ENCODE data around the gene EHD1. TPM values are rescaled to one million over a fixed set of nuclear protein-coding genes. Genes with fewer than 3 reads are reported as not detected.

EHD1 gene
- total RNA-seq, 1 donor from 2014 or later, result 19.8 TPM

DNA sequence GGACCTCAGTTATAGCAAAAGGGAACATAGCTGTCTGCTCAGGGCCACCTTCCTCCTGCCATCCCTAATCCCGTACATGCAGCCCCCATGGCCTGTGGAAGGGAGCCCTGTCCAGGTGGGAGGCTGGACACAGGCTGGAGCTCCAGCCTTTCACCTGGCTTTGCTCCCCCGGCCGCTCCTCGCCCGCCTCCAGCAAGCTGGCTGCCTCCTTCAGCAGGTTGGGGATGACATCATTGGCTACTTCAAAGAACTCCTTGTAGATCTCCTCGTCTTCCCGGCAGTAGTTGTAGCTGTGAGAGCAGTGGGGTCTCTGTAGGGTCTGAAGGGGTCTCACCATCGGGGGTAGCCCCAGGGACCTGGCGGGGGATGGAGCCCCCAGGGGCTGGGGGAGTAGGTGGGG is 72.9 kb downstream of the EHD1 start:
- no peak overlapping the region for H3K4me2 ChIP-seq
- peaks cover 26% of the 10 kb centered on the region for H4K20me1 ChIP-seq (ENCODE audit: low read depth)
- TF ChIP-seq CTCF (IDR thresholded peaks at IDR 0.05), result no peak
- no peak for TF ChIP-seq EZH2 (IDR thresholded peaks at IDR 0.05)
- no peak for TF ChIP-seq EZH2phosphoT487 (IDR thresholded peaks at IDR 0.05)
- no peaks in the 10 kb centered on the region for H3K27me3 ChIP-seq
- H3K4me3 Mint-ChIP-seq, result peak overlapping the region; percentile 42
- no peak for DNase-seq (ENCODE audit: low spot score)
- H3K27ac ChIP-seq, result no peak overlapping the region
- H3K4me1 Mint-ChIP-seq, result peaks cover 19% of the 10 kb centered on the region
- H3K79me2 ChIP-seq (ENCODE audit: low read depth), result peaks cover 15% of the 10 kb centered on the region
- no peak overlapping the region for H3K4me3 ChIP-seq
- no peaks in the 10 kb centered on the region for H3K9me3 ChIP-seq (ENCODE audit: low read depth)
- H3K27ac Mint-ChIP-seq, result no peak overlapping the region
- no peaks in the 10 kb centered on the region for H3K9me3 Mint-ChIP-seq
- H3K36me3 ChIP-seq, result no peaks in the 10 kb centered on the region
- no peak overlapping the region for H3K9ac ChIP-seq
- H2AFZ ChIP-seq (replicated peaks), result no peak overlapping the region
- H3F3A ChIP-seq (ENCODE audit: low read depth), result peaks cover 28% of the 10 kb centered on the region
- peaks cover 8% of the 10 kb centered on the region for H3K27me3 Mint-ChIP-seq (ENCODE audit: insufficient read depth, low read depth)
- peaks cover 15% of the 10 kb centered on the region for H3K36me3 Mint-ChIP-seq
- H3K4me1 ChIP-seq, result peaks cover 4% of the 10 kb centered on the region

GRCh38 chr11:64804346-64805210 is 73.8 kb downstream of the EHD1 start:
- Histone ChIP-seq H3K4me3 (no peak overlapping the region), H3K27me3 (no peaks in the 10 kb centered on the region), H3K4me2 (peak overlapping the region; percentile 76), H3K4me1 (peaks cover 4% of the 10 kb centered on the region), H3K9me3 (ENCODE audit: low read depth) (no peaks in the 10 kb centered on the region), H3F3A (ENCODE audit: low read depth) (peaks cover 28% of the 10 kb centered on the region), H3K9ac (no peak overlapping the region), H4K20me1 (ENCODE audit: low read depth) (peaks cover 24% of the 10 kb centered on the region), H2AFZ (replicated peaks) (no peak overlapping the region), H3K79me2 (ENCODE audit: low read depth) (peaks cover 13% of the 10 kb centered on the region), H3K27ac (no peak overlapping the region), H3K36me3 (no peaks in the 10 kb centered on the region)
- Mint-ChIP-seq H3K4me3 (peak overlapping the region; percentile 91), H3K4me1 (peaks cover 16% of the 10 kb centered on the region), H3K27ac (no peak overlapping the region), H3K27me3 (ENCODE audit: insufficient read depth, low read depth) (peaks cover 7% of the 10 kb centered on the region), H3K9me3 (no peaks in the 10 kb centered on the region), H3K36me3 (peaks cover 15% of the 10 kb centered on the region)
- TF ChIP-seq EZH2 (IDR thresholded peaks at IDR 0.05) (no peak), CTCF (IDR thresholded peaks at IDR 0.05) (peak; percentile 20)
- DNase-seq (ENCODE audit: low spot score), result peak; percentile 41

DNA sequence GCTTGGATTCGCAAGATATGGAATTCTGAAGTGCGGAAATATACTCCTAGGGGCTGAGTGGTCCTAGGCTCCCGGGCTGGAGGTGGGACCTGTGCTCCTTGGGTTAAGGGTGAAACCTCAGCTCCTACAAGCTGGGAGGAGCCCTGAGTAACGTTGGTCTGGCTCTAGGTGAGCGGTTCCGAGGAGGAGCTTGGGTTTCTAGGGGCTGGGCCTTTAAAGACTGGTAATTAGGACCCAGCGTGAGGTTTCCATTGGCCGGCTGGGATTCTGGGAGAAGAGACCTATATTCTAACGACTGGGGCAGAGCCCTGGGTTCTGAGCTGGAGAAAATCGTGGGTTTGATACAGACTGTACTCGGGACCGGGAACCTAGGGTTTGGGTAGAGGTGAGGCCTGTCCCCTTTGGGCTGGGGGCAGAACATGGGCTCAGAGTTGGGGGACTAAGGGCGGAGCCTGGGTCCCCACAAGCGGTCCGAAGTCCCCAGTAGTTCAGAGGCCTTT is 74.5 kb downstream of the EHD1 start:
- Histone ChIP-seq H3K4me3 (peak overlapping the region; percentile 57), H3K4me2 (peak overlapping the region; percentile 76), H3K79me2 (ENCODE audit: low read depth) (peaks cover 8% of the 10 kb centered on the region), H3K4me1 (no peaks in the 10 kb centered on the region), H3K9me3 (ENCODE audit: low read depth) (no peaks in the 10 kb centered on the region), H3K36me3 (no peaks in the 10 kb centered on the region), H3K27me3 (no peaks in the 10 kb centered on the region), H3K27ac (no peak overlapping the region), H4K20me1 (ENCODE audit: low read depth) (peaks cover 18% of the 10 kb centered on the region), H3F3A (ENCODE audit: low read depth) (peaks cover 28% of the 10 kb centered on the region), H2AFZ (replicated peaks) (no peak overlapping the region), H3K9ac (no peak overlapping the region)
- DNase-seq (ENCODE audit: low spot score), result peak; percentile 32
- H3K4me3 Mint-ChIP-seq, result peak overlapping the region; percentile 91
- peaks cover 12% of the 10 kb centered on the region for H3K4me1 Mint-ChIP-seq
- peaks cover 15% of the 10 kb centered on the region for H3K36me3 Mint-ChIP-seq
- TF ChIP-seq EZH2phosphoT487 (IDR thresholded peaks at IDR 0.05) (no peak), EZH2 (IDR thresholded peaks at IDR 0.05) (no peak), CTCF (IDR thresholded peaks at IDR 0.05) (no peak)
- H3K27ac Mint-ChIP-seq, result peak overlapping the region; percentile 90
- H3K27me3 Mint-ChIP-seq (ENCODE audit: insufficient read depth, low read depth), result peaks cover 4% of the 10 kb centered on the region
- H3K9me3 Mint-ChIP-seq, result no peaks in the 10 kb centered on the region

Measured in neural progenitor cell (in vitro differentiated cells).